Measurements from ENCODE around the gene ARHGAP19.

GRCh38 chr10:97183314-97183713, 109.1 kb downstream of the ARHGAP19 start:
- TF ChIP-seq CTCF (IDR thresholded peaks at IDR 0.05) (no peak), POLR2A (IDR thresholded peaks at IDR 0.05) (no peak)
